GM12892 (cell line): Measurements from ENCODE around the gene C3orf52. TPM values are rescaled to one million over a fixed set of nuclear protein-coding genes. Genes with fewer than 3 reads are reported as not detected.
"Not testable (repeated sequence)": the region's sequence is repeated elsewhere in the genome, so short reads cannot be mapped to it uniquely, and the experiment has no call there.

ENCODE experiments used
- DNase-seq: peaks from one replicate; pipeline ENCODE4 v3.0.0; 2011; ENCODE audit not compliant: insufficient read length
- FAIRE-seq: peaks from 2 replicates; lab custom pipeline; 2011; peaks lifted over from hg19 to GRCh38; lab: Jason Lieb, UNC
- POLR2A ChIP-seq: IDR thresholded peaks from 2 replicates; pipeline ENCODE4 v1.6.1; 2011; ENCODE audit warnings: low read depth, low read length, control low read depth
- POLR2AphosphoS5 ChIP-seq: IDR thresholded peaks from 2 replicates; pipeline ENCODE4 v1.6.1; 2011; ENCODE audit warnings: low read depth, low read length, control low read depth
- TAF1 ChIP-seq: IDR thresholded peaks from 2 replicates; pipeline ENCODE4 v1.6.1; 2011; ENCODE audit warnings: low read depth, mild to moderate bottlenecking, control low read depth, low read length, borderline replicate concordance
- polyA plus RNA-seq: library from polyadenylated mRNA; unstranded; fragments of >200 nt; gene quantifications from one replicate; pipeline ENCODE4 v1.2.1, GENCODE V29; 2012; ENCODE audit warnings: missing spikeins, inconsistent platforms; ENCODE audit not compliant: missing spikeins

C3orf52 gene
- 5.0 TPM for polyA plus RNA-seq

- FAIRE-seq = peak; percentile 84
- TF ChIP-seq POLR2AphosphoS5 (no peak), POLR2A (no peak), TAF1 (no peak)
- DNase-seq = peak; percentile 75
These were observed at the start of gene C3orf52 for GRCh38 chr3:112086076-112086854. TSS of gene C3orf52 (plus strand) at chr3:112086389. CDS start at chr3:112086408, 19 bp downstream.

GRCh38 chr3:112037194-112037593 lies 49.0 kb upstream of the C3orf52 start:
- not testable (repeated sequence) for FAIRE-seq, DNase-seq

- no peak for TF ChIP-seq TAF1
- no peak for TF ChIP-seq POLR2A
- TF ChIP-seq POLR2AphosphoS5 = no peak
- DNase-seq (no peak), FAIRE-seq (no peak)
These were observed 47.3 kb upstream of the C3orf52 start for GRCh38 chr3:112038863-112039262.

GRCh38 chr3:112041321-112041720 lies 44.9 kb upstream of the C3orf52 start:
- DNase-seq = no peak
- TF ChIP-seq POLR2A = no peak
- no peak for TF ChIP-seq POLR2AphosphoS5
- TF ChIP-seq TAF1 = no peak
- FAIRE-seq = no peak

GRCh38 chr3:112042842-112043280 lies 43.3 kb upstream of the C3orf52 start:
- no peak for DNase-seq
- no peak for TF ChIP-seq POLR2A
- no peak for TF ChIP-seq POLR2AphosphoS5
- no peak for TF ChIP-seq TAF1
- FAIRE-seq = no peak

- FAIRE-seq = peak; percentile 90
- DNase-seq = peak; percentile 13
These were observed 42.5 kb upstream of the C3orf52 start for GRCh38 chr3:112043621-112044201.

GRCh38 chr3:112046599-112046998 lies 39.6 kb upstream of the C3orf52 start:
- no peak for FAIRE-seq
- no peak for DNase-seq
- no peak for TF ChIP-seq POLR2A
- TF ChIP-seq TAF1 = no peak
- no peak for TF ChIP-seq POLR2AphosphoS5

More at GRCh38 chr3:112043621-112044201, 42.5 kb upstream of the C3orf52 start:
- TF ChIP-seq POLR2AphosphoS5 (no peak), TAF1 (no peak), POLR2A (no peak)

GRCh38 chr3:112047264-112047663 lies 38.9 kb upstream of the C3orf52 start:
- DNase-seq (no peak), FAIRE-seq (no peak)
- TF ChIP-seq POLR2AphosphoS5 = no peak
- TF ChIP-seq TAF1 = no peak
- TF ChIP-seq POLR2A = no peak

GRCh38 chr3:112048911-112049310 lies 37.3 kb upstream of the C3orf52 start:
- FAIRE-seq = no peak

GRCh38 chr3:112053229-112053628 lies 33.0 kb upstream of the C3orf52 start:
- TF ChIP-seq POLR2AphosphoS5 (no peak), POLR2A (no peak), TAF1 (no peak)
- DNase-seq = no peak
- FAIRE-seq = no peak

More at GRCh38 chr3:112048911-112049310, 37.3 kb upstream of the C3orf52 start:
- no peak for DNase-seq
- no peak for TF ChIP-seq TAF1
- no peak for TF ChIP-seq POLR2A
- no peak for TF ChIP-seq POLR2AphosphoS5

- no peak for FAIRE-seq
These were observed 29.7 kb upstream of the C3orf52 start for GRCh38 chr3:112056451-112056929.

More at GRCh38 chr3:112056451-112056929, 29.7 kb upstream of the C3orf52 start:
- no peak for DNase-seq
- TF ChIP-seq POLR2AphosphoS5 = no peak
- no peak for TF ChIP-seq TAF1
- TF ChIP-seq POLR2A = no peak
